ENCODE data around the gene BACE1. TPM values are rescaled to one million over a fixed set of nuclear protein-coding genes. Genes with fewer than 3 reads are reported as not detected.
"Not testable (repeated sequence)": the region's sequence is repeated elsewhere in the genome, so short reads cannot be mapped to it uniquely, and the experiment has no call there.

BACE1 gene
- total RNA-seq (1 to 10 TPM; 2.0 to 3.5 TPM), total RNA-seq (0.93 to 3.3 reads per million in 2 donors)

DNA sequence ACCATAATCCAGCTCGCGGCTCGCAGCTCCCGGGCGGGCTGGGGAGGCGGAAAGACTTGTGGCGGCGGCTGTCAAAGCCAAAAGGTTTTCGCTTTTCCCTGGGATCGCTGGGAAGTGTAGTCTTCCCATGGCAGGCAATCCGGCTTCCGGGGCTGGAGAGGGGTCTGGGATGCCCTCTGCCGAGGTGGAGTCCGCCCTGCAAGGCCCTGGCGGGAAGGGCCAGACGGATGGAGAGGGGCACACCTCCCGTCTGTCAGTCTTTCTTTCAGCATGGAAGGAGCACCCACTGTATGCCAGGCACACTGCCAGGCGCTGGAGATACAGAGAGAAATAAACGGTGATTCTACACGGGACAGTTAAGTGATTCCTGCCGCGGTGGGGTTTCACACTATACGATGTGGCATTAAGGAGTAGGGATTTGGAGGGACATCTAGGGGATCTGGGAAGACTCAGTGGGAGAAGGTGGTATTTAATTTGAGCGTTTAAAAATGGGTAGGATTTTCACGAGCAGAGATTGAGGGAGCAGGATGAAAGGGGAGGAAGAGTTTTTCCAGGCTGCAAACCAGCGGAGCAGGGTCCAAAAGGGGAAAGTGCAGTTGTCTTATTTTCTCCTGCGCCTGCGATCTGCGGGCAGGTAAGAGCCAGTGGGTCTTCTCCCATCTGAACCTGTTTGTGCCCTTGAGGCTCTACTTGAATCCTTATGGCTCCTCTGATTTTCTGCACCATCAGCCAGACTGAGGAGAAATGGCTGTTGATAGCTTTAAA, at the start of gene BACE1:
BACE1 (minus strand) TSS at position 60 of the 765 bp plus-strand sequence. CDS start 461 bp downstream, outside the sequence.
- no peak for DNase-seq
- Mint-ChIP-seq H3K27ac (no peak within 1 kb of the TSS), H3K27me3 (peaks cover 29% of the 10 kb centered on the region), H3K4me1 (peaks cover 11% of the 10 kb centered on the region), H3K4me3 (peak within 1 kb of the TSS; percentile 85), H3K36me3 (ENCODE audit: low read depth) (peaks cover 3% of the 10 kb centered on the region)
- H3K9me3 ChIP-seq (ENCODE audit: control insufficient read depth, low read length, poor library complexity, severe bottlenecking) = no peaks in the 10 kb centered on the region
- peak; percentile 45 for ATAC-seq

DNA sequence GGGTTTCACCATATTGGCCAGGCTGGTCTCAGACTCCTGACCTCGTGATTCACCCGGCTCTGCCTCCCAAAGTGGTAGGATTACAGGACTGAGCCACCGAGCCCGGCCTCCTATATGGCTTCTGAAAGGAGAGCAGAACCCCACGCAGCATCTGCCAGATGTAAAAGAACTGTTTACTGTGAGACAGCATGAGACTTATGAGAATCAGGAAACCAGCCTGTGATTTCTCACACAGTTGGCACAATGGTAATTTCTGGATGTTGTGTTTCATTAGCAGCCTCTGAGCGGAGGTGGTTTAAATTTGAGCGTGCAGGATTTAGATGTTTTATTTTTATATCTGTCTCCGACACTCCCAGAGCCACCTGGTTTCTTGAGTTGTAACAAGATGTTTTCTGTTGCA, 45.4 kb upstream of the BACE1 start:
- ATAC-seq = no peak
- DNase-seq = no peak
- H3K36me3 Mint-ChIP-seq (ENCODE audit: low read depth) = peaks cover 14% of the 10 kb centered on the region
- H3K27me3 Mint-ChIP-seq = no peaks in the 10 kb centered on the region
- H3K4me1 Mint-ChIP-seq = no peaks in the 10 kb centered on the region
- no peak overlapping the region for H3K4me3 Mint-ChIP-seq
- peak overlapping the region; percentile 49 for H3K27ac Mint-ChIP-seq
- H3K9me3 ChIP-seq (ENCODE audit: control insufficient read depth, low read length, poor library complexity, severe bottlenecking) = no peaks in the 10 kb centered on the region

DNA sequence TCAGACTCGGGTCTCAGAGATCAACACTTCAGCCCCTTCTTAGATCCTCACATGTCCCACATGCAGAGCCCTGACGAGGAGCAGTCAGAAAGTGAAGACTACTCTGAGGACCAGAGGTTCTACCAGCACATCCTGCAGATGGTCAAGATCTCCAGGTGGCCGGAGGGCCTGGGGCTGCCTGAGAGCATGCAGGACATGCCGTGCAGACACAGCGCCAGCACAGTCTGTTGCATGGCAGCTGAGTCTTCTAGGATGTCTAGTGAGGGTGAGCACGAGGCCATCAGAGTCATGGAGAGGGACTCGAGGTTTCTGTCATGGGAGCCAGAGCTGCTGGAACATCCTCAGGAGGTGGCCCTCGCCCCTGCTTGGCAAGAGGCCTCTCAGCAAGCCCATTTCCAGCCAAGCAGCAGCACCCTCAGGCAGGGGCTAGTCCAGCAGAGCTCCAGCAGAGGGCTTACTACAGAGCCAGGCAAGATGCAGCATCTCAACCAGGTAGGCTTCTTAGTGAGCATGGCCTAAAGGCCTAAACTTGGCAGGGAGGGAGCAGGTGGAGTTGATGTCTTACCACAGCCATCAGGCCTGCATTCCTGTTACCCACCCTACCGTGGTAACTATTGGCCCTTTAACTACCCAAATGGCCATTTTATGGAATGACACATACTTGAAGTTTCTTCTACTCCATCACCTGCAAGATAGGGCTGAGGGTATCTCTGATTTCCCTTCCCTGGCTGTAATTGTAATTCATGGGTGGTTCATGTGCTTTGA, 40.3 kb upstream of the BACE1 start:
- Mint-ChIP-seq H3K36me3 (ENCODE audit: low read depth) (peaks cover 13% of the 10 kb centered on the region), H3K27ac (no peak overlapping the region)

DNA sequence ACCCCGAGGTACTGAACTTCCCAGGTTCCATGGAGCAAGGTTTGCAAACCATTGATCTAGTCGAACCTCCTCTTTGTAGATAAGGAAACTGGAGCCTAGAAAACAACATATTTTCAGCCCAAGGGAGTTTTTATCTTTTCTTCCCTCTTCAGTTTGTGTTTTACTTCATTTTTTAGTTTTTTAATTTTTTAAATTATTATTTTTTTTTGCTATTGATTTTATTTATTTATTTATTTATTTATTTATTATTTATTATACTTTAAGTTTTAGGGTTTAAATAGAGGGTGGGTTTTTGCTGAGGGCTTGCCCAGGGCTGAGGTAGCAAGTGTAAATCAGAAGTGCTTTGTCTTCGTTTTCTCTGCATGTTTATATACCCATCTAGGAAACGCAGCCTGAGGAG, 38.5 kb upstream of the BACE1 start:
- no peak for DNase-seq
- Mint-ChIP-seq H3K36me3 (ENCODE audit: low read depth) (peaks cover 11% of the 10 kb centered on the region), H3K27ac (no peak overlapping the region), H3K27me3 (no peaks in the 10 kb centered on the region), H3K4me1 (peaks cover 3% of the 10 kb centered on the region), H3K4me3 (no peak overlapping the region)
- H3K9me3 ChIP-seq (ENCODE audit: control insufficient read depth, low read length, poor library complexity, severe bottlenecking) = no peaks in the 10 kb centered on the region
- ATAC-seq = no peak

More for the DNA sequence above, 40.3 kb upstream of the BACE1 start:
- Mint-ChIP-seq H3K4me3 (no peak overlapping the region), H3K27me3 (no peaks in the 10 kb centered on the region), H3K4me1 (peaks cover 3% of the 10 kb centered on the region)
- no peak for DNase-seq
- no peaks in the 10 kb centered on the region for H3K9me3 ChIP-seq (ENCODE audit: control insufficient read depth, low read length, poor library complexity, severe bottlenecking)
- ATAC-seq = no peak

DNA sequence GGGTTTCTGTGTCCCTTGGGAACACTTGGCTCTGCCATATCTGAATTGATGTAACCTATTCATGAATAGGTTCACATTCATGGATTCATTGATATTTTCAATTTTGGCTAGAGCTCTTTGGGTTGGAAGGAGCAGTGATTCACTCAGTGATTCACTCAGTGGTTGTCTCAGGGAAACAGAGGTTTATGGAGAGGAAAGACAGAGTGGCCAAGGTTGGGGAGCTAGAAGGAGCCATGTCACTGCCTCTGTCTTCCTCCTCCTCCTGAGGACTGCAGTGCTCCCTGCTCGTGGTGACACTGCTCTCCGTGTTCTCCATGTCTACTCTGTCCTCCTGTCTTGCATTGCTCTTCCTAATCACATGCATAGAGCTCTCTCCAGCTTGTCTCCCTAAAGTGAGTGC, 29.0 kb upstream of the BACE1 start:
- no peak overlapping the region for H3K4me3 Mint-ChIP-seq
- H3K27ac Mint-ChIP-seq = no peak overlapping the region
- H3K9me3 ChIP-seq (ENCODE audit: control insufficient read depth, low read length, poor library complexity, severe bottlenecking) = no peaks in the 10 kb centered on the region
- peaks cover 3% of the 10 kb centered on the region for H3K4me1 Mint-ChIP-seq
- DNase-seq (no peak), ATAC-seq (no peak)
- peaks cover 6% of the 10 kb centered on the region for H3K36me3 Mint-ChIP-seq (ENCODE audit: low read depth)
- no peaks in the 10 kb centered on the region for H3K27me3 Mint-ChIP-seq

DNA sequence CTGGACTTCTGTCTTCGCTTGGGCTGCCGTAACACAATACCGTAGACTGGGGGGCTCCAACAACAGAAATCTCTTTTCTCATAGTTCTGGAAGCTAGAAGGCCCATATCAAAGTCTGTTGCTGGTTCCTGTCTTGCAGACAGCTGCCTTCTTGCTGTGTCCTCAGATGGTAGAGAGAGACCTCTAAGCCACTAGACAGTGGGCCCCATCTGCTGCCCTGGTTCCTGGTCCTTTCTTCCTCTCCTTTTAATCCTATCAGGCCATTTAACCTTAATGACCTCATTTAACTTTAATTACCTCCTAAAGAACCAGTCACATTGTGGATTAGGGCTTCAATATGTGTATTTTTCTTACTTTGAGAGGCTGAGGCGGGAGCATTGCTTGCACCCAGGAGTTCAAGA, 21.0 kb upstream of the BACE1 start:
- Mint-ChIP-seq H3K36me3 (ENCODE audit: low read depth) (peaks cover 8% of the 10 kb centered on the region), H3K27me3 (no peaks in the 10 kb centered on the region), H3K27ac (peak overlapping the region; percentile 82), H3K4me3 (no peak overlapping the region), H3K4me1 (peaks cover 23% of the 10 kb centered on the region)
- DNase-seq (no peak), ATAC-seq (no peak)
- H3K9me3 ChIP-seq (ENCODE audit: control insufficient read depth, low read length, poor library complexity, severe bottlenecking) = no peaks in the 10 kb centered on the region

DNA sequence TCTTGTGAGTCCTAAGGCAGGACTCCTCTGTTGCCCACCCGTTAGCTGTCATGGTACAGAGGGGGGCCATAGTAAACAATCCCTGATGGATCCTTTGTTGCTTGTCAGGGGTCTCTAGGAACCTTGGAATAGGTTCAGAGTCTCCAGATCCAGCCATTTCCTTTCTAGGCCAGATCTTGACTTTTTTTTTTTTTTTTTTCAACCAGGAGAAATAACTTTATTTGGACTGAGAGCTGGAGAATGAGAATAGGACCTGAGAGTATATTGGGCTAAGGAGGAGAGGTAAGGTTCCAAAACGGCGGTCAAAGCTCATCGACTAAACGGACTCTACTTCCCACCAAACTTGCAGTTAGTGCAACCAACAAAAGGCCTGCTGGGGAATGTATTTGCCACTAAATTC, 19.3 kb upstream of the BACE1 start:
- peaks cover 30% of the 10 kb centered on the region for H3K4me1 Mint-ChIP-seq
- peaks cover 8% of the 10 kb centered on the region for H3K36me3 Mint-ChIP-seq (ENCODE audit: low read depth)
- no peaks in the 10 kb centered on the region for H3K9me3 ChIP-seq (ENCODE audit: control insufficient read depth, low read length, poor library complexity, severe bottlenecking)
- no peak overlapping the region for H3K27ac Mint-ChIP-seq
- no peak for DNase-seq
- ATAC-seq = no peak
- no peak overlapping the region for H3K4me3 Mint-ChIP-seq
- H3K27me3 Mint-ChIP-seq = no peaks in the 10 kb centered on the region

DNA sequence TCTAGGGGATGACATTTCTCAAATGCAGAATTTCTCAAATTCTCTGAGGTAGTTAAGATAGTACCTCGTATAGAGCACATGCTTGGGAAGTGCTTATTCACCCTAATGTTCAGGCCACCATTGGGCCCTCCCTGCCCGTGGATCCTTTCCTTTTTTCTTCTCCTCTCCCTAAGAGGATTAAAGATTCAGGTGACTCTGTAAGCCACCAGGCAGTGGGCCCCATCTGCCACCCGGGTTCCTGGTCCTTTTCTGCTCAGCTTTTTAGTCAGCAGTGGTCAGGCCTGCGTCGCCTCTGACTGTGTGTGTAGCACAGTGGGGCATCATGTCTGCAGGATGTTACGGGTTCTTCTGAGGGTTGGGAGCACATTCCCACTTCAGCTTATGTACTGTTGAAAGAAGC, 18.8 kb upstream of the BACE1 start:
- Mint-ChIP-seq H3K27me3 (no peaks in the 10 kb centered on the region), H3K27ac (no peak overlapping the region), H3K4me1 (peaks cover 32% of the 10 kb centered on the region), H3K36me3 (ENCODE audit: low read depth) (peaks cover 8% of the 10 kb centered on the region), H3K4me3 (no peak overlapping the region)
- ATAC-seq (no peak), DNase-seq (no peak)
- H3K9me3 ChIP-seq (ENCODE audit: control insufficient read depth, low read length, poor library complexity, severe bottlenecking) = no peaks in the 10 kb centered on the region

DNA sequence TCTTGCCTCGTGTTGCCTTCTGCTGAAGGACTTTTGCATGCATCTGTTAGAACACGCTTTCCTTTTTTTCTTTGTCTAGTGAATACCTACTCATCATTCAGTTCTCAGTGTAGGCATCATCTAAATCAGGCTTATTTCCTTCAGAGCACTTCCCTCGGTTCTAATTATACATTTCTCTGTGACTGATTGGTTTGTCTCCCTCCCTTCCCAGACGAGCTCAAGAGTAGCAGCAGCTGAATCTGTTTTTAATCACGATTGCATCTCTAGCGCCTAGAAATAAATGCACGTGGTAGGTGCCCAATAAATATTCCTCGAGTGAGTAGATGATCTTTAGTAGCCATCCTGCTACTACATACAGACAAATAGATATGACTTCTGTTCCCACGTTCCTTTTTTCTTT, 17.9 kb upstream of the BACE1 start:
- no peaks in the 10 kb centered on the region for H3K9me3 ChIP-seq (ENCODE audit: control insufficient read depth, low read length, poor library complexity, severe bottlenecking)
- no peaks in the 10 kb centered on the region for H3K27me3 Mint-ChIP-seq
- H3K4me1 Mint-ChIP-seq = peaks cover 31% of the 10 kb centered on the region
- no peak overlapping the region for H3K4me3 Mint-ChIP-seq
- no peak for DNase-seq
- ATAC-seq = no peak
- peak overlapping the region; percentile 16 for H3K27ac Mint-ChIP-seq
- peaks cover 8% of the 10 kb centered on the region for H3K36me3 Mint-ChIP-seq (ENCODE audit: low read depth)

DNA sequence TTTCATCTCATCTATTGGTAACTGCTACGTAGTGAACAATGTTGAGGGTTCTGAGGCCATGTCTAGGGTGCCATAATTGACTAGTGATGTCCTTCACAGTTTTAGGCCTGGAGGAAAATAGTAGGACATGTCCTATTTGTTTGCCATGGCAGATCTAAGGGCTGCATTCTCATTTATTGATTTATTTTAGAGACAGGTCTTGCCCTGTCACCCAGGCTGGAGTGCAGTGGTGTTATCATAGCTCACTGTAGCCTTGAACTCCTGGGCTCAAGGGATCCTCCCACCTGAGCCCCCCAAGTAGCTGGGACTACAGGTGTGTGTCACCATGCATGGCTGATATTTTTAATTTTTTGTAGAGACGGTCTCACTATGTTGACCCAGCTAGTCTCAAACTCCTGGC, 16.8 kb upstream of the BACE1 start:
- no peaks in the 10 kb centered on the region for H3K27me3 Mint-ChIP-seq
- no peak overlapping the region for H3K27ac Mint-ChIP-seq
- H3K4me1 Mint-ChIP-seq = peaks cover 25% of the 10 kb centered on the region
- ATAC-seq (no peak), DNase-seq (no peak)
- H3K9me3 ChIP-seq (ENCODE audit: control insufficient read depth, low read length, poor library complexity, severe bottlenecking) = no peaks in the 10 kb centered on the region
- H3K36me3 Mint-ChIP-seq (ENCODE audit: low read depth) = peaks cover 5% of the 10 kb centered on the region
- H3K4me3 Mint-ChIP-seq = no peak overlapping the region

DNA sequence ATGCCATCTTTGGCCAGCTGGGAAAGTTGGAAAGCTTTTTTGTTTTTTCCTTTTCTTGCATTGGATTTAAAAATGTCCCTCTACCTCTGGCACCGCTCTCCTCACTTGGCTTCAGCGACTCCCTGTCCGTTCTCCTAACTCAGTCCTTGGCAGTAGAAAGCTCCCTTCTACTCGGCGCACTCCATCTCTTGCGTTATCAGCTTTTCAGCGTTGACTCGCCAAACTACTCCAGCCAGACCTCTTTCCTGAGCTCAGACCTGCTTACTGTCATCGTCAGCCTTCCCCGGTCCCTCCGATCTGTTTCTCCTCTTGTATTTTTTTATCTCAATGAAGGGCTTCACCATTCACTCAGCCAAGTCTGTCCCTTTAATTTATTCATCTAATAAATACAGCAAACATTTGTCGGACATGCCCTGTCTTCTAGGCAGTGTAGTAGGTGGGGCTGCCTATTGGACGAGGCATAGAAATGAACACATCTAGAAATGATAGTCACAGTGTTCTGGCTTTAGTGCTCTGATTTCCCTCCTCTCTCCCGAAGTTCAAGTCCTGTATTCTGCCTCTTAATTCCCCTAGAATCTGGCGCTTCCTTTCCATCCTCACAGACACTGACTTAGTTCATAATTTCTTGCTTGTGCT, 12.4 kb upstream of the BACE1 start:
- no peaks in the 10 kb centered on the region for H3K27me3 Mint-ChIP-seq
- H3K36me3 Mint-ChIP-seq (ENCODE audit: low read depth) = no peaks in the 10 kb centered on the region
- H3K27ac Mint-ChIP-seq = no peak overlapping the region
- DNase-seq (no peak), ATAC-seq (no peak)
- H3K4me1 Mint-ChIP-seq = peaks cover 11% of the 10 kb centered on the region
- H3K4me3 Mint-ChIP-seq = no peak overlapping the region
- no peaks in the 10 kb centered on the region for H3K9me3 ChIP-seq (ENCODE audit: control insufficient read depth, low read length, poor library complexity, severe bottlenecking)

DNA sequence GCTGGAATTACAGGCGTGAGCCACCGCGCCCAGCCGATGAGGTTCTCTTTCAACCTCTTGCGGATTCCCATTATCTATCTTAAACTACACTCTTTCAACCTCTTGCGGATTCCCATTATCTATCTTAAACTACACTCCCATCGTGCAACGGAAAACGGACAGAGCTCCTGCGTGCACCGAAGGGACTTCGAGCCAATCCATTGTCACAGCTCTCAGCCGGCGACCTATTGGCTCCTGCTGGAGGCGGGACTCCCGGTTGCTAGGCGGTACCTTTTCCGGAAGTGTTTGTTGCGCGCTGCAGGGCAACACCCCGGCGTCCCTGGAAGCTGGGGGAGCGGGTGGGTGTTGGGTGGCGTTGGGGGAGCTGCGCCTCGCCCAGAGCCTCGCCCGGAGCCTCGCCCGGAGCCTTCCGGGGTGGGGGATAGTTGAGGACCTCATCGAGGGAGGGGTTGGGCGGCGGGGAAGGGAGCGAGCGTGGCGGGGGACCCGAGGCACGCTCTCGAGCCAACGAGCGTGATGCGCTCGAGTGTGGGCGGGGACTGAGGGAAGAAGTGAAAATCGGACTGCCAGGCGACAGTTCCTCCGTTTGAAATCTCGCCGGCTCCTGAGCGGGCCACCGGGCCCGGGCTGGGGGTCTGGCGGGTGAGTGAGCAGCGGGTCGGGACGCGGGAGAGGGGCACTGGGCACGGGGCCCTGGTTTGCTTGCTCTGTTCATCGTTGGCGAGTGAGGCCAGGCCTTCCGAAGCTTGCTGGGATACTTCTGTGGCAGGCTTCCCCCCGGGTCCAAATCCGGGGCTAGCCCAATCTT, 11.7 kb upstream of the BACE1 start, which contains the start of gene CEP164:
CEP164 (plus strand) TSS at position 288 of the 808 bp plus-strand sequence. CDS start 10,733 bp downstream, outside the sequence.
- no peaks in the 10 kb centered on the region for H3K9me3 ChIP-seq (ENCODE audit: control insufficient read depth, low read length, poor library complexity, severe bottlenecking)
- no peaks in the 10 kb centered on the region for H3K27me3 Mint-ChIP-seq
- H3K27ac Mint-ChIP-seq = no peak within 1 kb of the TSS
- H3K4me3 Mint-ChIP-seq = no peak within 1 kb of the TSS
- H3K36me3 Mint-ChIP-seq (ENCODE audit: low read depth) = no peaks in the 10 kb centered on the region
- ATAC-seq (peak; percentile 94), DNase-seq (peak; percentile 84 to 92 (median 88))
- peaks cover 10% of the 10 kb centered on the region for H3K4me1 Mint-ChIP-seq

DNA sequence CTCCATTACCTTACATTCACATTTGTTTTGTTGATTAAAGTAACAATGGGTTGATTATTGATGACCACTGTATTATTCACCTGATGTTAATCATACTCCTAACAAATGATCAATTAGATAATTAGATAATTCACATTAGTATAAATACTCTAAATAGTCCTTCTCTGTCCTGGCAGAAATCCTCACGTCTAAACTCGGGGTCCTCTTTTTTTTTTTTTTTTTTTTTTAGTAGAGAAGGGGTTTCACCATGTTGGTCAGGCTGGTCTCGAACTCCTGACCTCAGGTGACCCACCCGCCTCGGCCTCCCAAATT, 11.2 kb upstream of the BACE1 start:
- H3K9me3 ChIP-seq (ENCODE audit: control insufficient read depth, low read length, poor library complexity, severe bottlenecking); H3K4me3 Mint-ChIP-seq; DNase-seq; ATAC-seq; H3K27ac Mint-ChIP-seq; H3K36me3 Mint-ChIP-seq (ENCODE audit: low read depth); H3K27me3 Mint-ChIP-seq: not testable (repeated sequence)
- peaks cover 10% of the 10 kb centered on the region for H3K4me1 Mint-ChIP-seq
